RWPE2 (cell line): Measurements from ENCODE around the gene STX11.
A peak's percentile ranks its signal among the peaks of the same experiment; 100 is the strongest.

ENCODE experiments used
- ATAC-seq: fragments of 200-7000 bp; cut with Tn5 transposase; 3 replicates; pipeline ENCODE4 v1.9.1; 2021; ENCODE audit warnings: low read depth
- DNase-seq: peaks from one replicate; pipeline ENCODE4 v3.0.0-alpha.2; 2020; ENCODE audit warnings: low spot score
- H3K27ac ChIP-seq: fragments of 450-650 bp; 2 replicates; pipeline ENCODE4 v1.5.1; 2017; ENCODE audit warnings: mild to moderate bottlenecking; ENCODE audit not compliant: poor library complexity, severe bottlenecking
- H3K27me3 ChIP-seq: fragments of 250-450 bp; sonication (Bioruptor Pico); 2 replicates; pipeline ENCODE4 v1.5.1; 2021; ENCODE audit warnings: mild to moderate bottlenecking, moderate library complexity; ENCODE audit not compliant: insufficient read depth, poor library complexity, severe bottlenecking
- H3K36me3 ChIP-seq: fragments of 250-450 bp; sonication (Bioruptor Pico); 2 replicates; pipeline ENCODE4 v1.5.1; 2020; ENCODE audit warnings: low read depth, mild to moderate bottlenecking, moderate library complexity
- H3K4me1 ChIP-seq: fragments of 250-450 bp; sonication (Bioruptor Pico); 2 replicates; pipeline ENCODE4 v1.5.1; 2021; ENCODE audit warnings: mild to moderate bottlenecking, moderate library complexity; ENCODE audit not compliant: insufficient read depth, poor library complexity, severe bottlenecking
- H3K4me3 ChIP-seq: fragments of 250-450 bp; sonication (Bioruptor Pico); 2 replicates; pipeline ENCODE4 v1.5.1; 2021; ENCODE audit warnings: mild to moderate bottlenecking, moderate library complexity; ENCODE audit not compliant: severe bottlenecking
- H3K9me3 ChIP-seq: fragments of 250-450 bp; sonication (Bioruptor Pico); 2 replicates; pipeline ENCODE4 v1.5.1; 2021; ENCODE audit warnings: mild to moderate bottlenecking, moderate library complexity; ENCODE audit not compliant: severe bottlenecking
- CTCF ChIP-seq: fragments of 450-650 bp; IDR thresholded peaks from one replicate; pipeline ENCODE4 v1.5.1; 2017; ENCODE audit warnings: mild to moderate bottlenecking, moderate library complexity; ENCODE audit not compliant: poor library complexity, severe bottlenecking

STX11 gene

GRCh38 chr6:144219056-144219685 lies 68.9 kb downstream of the STX11 start:
- Histone ChIP-seq H3K36me3 (no peaks in the 10 kb centered on the region), H3K4me3 (no peak overlapping the region), H3K4me1 (no peaks in the 10 kb centered on the region), H3K27ac (no peak overlapping the region), H3K27me3 (no peaks in the 10 kb centered on the region), H3K9me3 (no peaks in the 10 kb centered on the region)
- DNase-seq = no peak
- peak; percentile 86 for TF ChIP-seq CTCF
- ATAC-seq = no peak

DNA sequence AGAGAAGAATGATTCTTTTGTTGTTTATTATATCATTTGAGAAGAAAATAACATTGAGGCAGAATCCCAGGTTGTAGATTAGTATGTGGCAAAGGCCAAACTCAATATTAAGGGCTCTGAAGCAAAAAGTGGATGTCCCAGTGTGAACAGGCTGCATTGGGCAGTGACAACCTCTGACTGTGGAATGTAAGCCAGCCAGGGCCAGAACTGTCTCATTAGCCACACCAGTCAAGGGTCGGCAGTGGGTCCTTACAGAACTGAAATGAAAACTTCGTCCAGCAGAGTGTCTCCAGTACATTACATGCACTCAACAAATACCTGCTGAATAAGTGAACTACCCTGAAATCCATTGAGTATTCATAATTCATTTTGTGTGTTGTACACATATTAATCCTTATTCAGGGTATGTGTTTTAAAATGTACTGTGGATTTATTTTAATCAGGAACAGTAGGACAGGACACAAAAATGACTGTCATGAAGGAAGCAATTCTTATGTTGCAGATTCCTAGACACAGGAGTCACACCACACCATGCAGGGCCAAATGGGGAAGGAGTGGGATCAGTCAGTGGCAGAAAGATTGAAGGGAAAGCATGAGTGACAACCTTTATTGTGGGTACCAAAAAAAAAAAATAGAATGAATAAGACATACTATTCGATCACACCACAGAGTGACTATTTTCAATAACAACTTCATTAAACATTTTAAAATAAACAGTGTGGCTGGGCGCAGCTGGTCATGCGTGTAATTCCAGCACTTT lies 69.9 kb downstream of the STX11 start:
- H3K27ac ChIP-seq = no peak overlapping the region
- no peaks in the 10 kb centered on the region for H3K4me1 ChIP-seq
- TF ChIP-seq CTCF = no peak
- no peak for ATAC-seq
- H3K4me3 ChIP-seq = no peak overlapping the region
- DNase-seq = no peak
- H3K9me3 ChIP-seq = no peaks in the 10 kb centered on the region
- no peaks in the 10 kb centered on the region for H3K36me3 ChIP-seq
- H3K27me3 ChIP-seq = no peaks in the 10 kb centered on the region

GRCh38 chr6:144223686-144224085 lies 73.4 kb downstream of the STX11 start:
- TF ChIP-seq CTCF = no peak
- Histone ChIP-seq H3K36me3 (no peaks in the 10 kb centered on the region), H3K4me3 (no peak overlapping the region), H3K27ac (no peak overlapping the region), H3K9me3 (no peaks in the 10 kb centered on the region), H3K27me3 (no peaks in the 10 kb centered on the region), H3K4me1 (no peaks in the 10 kb centered on the region)
- DNase-seq = no peak
- no peak for ATAC-seq

DNA sequence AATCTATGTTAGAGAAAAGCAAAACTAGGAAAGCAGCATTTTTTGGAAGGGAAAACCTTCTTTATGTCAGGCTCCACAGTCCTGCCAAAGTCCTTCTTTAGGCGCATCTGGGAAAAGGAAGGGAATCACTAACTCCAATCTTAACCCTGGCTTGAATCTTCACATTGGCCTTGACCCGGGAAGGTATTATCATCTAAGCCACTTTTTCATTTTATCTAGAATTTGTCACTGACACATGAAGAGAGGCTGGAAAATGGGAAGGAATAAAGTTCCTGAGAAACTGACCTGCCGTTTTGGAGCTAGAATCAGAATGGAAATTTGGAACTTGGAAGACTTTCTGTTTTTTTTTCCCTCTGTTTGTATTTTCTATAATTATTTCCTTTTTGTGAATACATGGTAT lies 81.4 kb downstream of the STX11 start:
- Histone ChIP-seq H3K36me3 (no peaks in the 10 kb centered on the region), H3K27ac (no peak overlapping the region), H3K4me1 (no peaks in the 10 kb centered on the region), H3K27me3 (no peaks in the 10 kb centered on the region), H3K9me3 (no peaks in the 10 kb centered on the region), H3K4me3 (no peak overlapping the region)
- DNase-seq (no peak), ATAC-seq (no peak)
- TF ChIP-seq CTCF = no peak
